Osteocyte (in vitro differentiated cells): Measurements from ENCODE around the gene BPIFB4. TPM values are rescaled to one million over a fixed set of nuclear protein-coding genes. Genes with fewer than 3 reads are reported as not detected.
"Not testable (repeated sequence)": the region's sequence is repeated elsewhere in the genome, so short reads cannot be mapped to it uniquely, and the experiment has no call there.

Experiments used
- DNase-seq: peaks from one replicate; pipeline ENCODE4 v3.0.0; 2021; ENCODE audit warnings: mixed read lengths; ENCODE audit not compliant: unreplicated experiment; ENCODE audit errors: extremely low spot score
- H3K27ac Mint-ChIP-seq: one replicate; pipeline ENCODE4 v1.8.0; 2021; ENCODE audit warnings: mild to moderate bottlenecking, mixed read lengths; ENCODE audit not compliant: unreplicated experiment
- H3K27me3 Mint-ChIP-seq: one replicate; pipeline ENCODE4 v1.8.0; 2021; ENCODE audit warnings: mixed read lengths; ENCODE audit not compliant: unreplicated experiment
- H3K36me3 Mint-ChIP-seq: one replicate; pipeline ENCODE4 v1.8.0; 2021; ENCODE audit warnings: mixed read lengths; ENCODE audit not compliant: unreplicated experiment
- H3K4me1 Mint-ChIP-seq: one replicate; pipeline ENCODE4 v1.8.0; 2021; ENCODE audit warnings: mixed read lengths; ENCODE audit not compliant: unreplicated experiment
- H3K4me3 Mint-ChIP-seq: one replicate; pipeline ENCODE4 v1.8.0; 2021; ENCODE audit warnings: mild to moderate bottlenecking, moderate library complexity, mixed read lengths; ENCODE audit not compliant: unreplicated experiment
- H3K9me3 Mint-ChIP-seq: one replicate; pipeline ENCODE4 v1.8.0; 2021; ENCODE audit warnings: mixed read lengths; ENCODE audit not compliant: unreplicated experiment
- total RNA-seq: library from RNA; stranded (reverse); gene quantifications from 2 replicates; pipeline ENCODE4 v1.2.1, GENCODE V29; 2021
- TF ChIP-seq, protein P1 (sequence below): fragments of 200-600 bp; sonication (generic); IDR thresholded peaks from 2 replicates; pipeline ENCODE4 v1.5.0; 2021; ENCODE audit warnings: antibody characterized with exemption, mild to moderate bottlenecking, moderate library complexity

The BPIFB4 gene
- total RNA-seq, 1 donor from 2014 or later = not detected

DNA sequence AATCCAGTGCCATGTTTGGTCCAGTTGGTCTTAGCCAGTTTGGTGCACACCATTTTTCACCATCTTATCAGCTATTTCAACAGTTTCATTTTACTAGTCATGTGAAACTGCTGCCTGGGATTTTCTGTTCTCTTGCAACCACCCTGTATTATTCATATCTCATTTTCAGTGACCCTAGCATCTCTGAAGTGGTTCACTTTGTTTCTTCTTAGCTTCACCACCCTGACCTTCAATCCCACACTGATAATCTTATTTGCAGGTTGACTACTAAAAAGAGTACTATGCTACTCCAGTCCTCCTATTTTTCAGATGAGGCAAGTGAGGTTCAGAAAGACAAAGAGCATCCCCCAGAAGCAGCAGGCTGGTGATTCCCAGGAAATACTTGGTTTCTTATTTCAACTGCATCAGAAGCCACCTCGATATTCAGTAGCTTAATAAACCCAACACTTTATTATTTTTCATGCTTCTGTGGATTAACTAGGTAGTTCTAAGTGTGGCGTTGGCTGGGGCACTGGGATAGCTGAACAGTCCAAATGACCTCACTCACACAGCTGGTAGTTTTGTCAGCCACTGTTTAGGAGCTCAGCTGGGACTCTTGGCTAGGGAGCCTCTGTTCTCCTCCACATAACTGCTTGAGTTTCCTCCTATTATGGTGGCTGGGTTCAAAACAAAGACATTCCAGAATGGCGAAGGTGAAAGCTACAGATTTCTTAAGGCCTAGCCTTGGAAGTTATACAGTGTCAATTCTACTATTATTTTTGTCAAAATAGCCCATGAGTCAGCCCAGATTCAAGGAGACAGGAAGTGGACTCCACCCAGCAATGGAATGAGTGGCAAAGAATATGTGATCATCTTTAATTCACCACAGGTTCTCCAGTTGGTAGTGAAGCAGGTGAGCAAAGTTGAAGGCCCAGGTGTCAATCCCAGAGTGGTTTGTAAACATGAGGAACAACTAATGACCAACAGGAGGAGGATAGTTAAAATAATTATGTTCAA is 40.6 kb downstream of the BPIFB4 start:
- TF ChIP-seq, protein P1, sequence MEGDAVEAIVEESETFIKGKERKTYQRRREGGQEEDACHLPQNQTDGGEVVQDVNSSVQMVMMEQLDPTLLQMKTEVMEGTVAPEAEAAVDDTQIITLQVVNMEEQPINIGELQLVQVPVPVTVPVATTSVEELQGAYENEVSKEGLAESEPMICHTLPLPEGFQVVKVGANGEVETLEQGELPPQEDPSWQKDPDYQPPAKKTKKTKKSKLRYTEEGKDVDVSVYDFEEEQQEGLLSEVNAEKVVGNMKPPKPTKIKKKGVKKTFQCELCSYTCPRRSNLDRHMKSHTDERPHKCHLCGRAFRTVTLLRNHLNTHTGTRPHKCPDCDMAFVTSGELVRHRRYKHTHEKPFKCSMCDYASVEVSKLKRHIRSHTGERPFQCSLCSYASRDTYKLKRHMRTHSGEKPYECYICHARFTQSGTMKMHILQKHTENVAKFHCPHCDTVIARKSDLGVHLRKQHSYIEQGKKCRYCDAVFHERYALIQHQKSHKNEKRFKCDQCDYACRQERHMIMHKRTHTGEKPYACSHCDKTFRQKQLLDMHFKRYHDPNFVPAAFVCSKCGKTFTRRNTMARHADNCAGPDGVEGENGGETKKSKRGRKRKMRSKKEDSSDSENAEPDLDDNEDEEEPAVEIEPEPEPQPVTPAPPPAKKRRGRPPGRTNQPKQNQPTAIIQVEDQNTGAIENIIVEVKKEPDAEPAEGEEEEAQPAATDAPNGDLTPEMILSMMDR = no peak
- no peaks in the 10 kb centered on the region for H3K4me1 Mint-ChIP-seq
- no peak overlapping the region for H3K27ac Mint-ChIP-seq
- DNase-seq = no peak
- H3K9me3 Mint-ChIP-seq = no peaks in the 10 kb centered on the region
- H3K4me3 Mint-ChIP-seq = no peak overlapping the region
- no peaks in the 10 kb centered on the region for H3K36me3 Mint-ChIP-seq
- H3K27me3 Mint-ChIP-seq = no peaks in the 10 kb centered on the region

DNA sequence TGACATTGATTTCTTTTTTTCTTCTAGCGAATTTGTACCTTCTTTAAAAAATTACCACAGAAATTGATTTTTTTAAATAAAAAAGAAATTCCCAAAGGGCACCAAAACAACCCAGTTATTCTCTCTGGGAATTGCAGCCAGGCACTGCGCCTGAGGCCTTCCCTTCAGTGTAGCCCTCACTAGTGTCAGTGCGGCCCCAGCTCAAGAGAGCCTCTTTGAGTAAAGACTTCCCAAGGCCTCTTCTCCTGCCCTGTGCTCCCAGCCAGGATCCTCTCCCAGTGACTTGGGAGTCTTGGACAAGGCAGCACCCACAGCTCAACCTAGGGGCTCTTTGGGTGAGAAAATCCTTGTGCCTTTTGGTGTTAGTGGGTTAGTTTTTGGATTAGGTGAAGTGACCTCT is 41.5 kb downstream of the BPIFB4 start:
- no peak overlapping the region for H3K27ac Mint-ChIP-seq

DNA sequence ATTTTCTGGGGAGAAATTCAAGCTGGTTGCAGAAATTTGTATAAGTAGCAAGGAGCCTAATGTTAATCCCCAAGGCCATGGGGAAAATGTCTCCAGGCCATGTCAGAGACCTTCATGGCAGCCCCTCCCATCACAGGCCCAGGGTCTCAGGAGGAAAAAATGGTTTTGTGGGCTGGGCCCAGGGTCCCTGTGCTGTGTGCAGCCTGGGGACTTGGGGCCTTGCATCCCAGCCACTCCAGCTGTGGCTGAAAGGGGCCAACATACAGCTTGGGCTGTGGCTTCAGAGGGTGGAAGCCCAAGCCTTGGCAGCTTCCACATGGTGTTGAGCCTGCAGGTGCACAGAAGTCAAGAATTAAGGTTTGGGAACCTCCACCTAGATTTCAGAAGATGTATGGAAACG is 42.9 kb downstream of the BPIFB4 start:
- not testable (repeated sequence) for H3K27ac Mint-ChIP-seq, H3K4me1 Mint-ChIP-seq, H3K36me3 Mint-ChIP-seq, DNase-seq, H3K27me3 Mint-ChIP-seq, H3K4me3 Mint-ChIP-seq, H3K9me3 Mint-ChIP-seq

More for the DNA sequence above, 41.5 kb downstream of the BPIFB4 start:
- TF ChIP-seq, protein P1 = no peak
- no peak for DNase-seq
- H3K4me1 Mint-ChIP-seq = no peaks in the 10 kb centered on the region
- no peaks in the 10 kb centered on the region for H3K9me3 Mint-ChIP-seq
- H3K4me3 Mint-ChIP-seq = no peak overlapping the region
- no peaks in the 10 kb centered on the region for H3K27me3 Mint-ChIP-seq
- no peaks in the 10 kb centered on the region for H3K36me3 Mint-ChIP-seq

DNA sequence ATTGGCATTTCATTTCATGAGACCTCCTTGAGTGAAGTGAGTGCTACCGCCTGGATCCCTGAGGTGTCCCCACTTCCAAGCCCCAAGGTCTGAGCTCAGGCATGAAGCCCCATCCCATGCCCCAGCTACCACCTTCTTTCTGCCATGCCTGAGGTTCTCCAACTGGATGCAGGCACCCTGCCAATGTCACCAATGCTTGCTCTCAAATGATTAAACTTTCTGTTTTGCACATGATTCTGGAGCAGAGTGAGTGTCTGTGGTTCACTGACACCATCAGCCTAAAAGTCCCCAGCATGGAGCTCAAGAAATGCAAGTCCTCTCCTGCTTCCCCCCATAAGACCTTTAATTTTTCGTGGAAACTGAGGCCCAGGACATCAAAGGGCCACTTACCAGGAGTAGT is 44.8 kb downstream of the BPIFB4 start:
- Mint-ChIP-seq H3K36me3 (no peaks in the 10 kb centered on the region), H3K27ac (no peak overlapping the region), H3K4me1 (no peaks in the 10 kb centered on the region), H3K4me3 (no peak overlapping the region), H3K27me3 (peaks cover 8% of the 10 kb centered on the region), H3K9me3 (no peaks in the 10 kb centered on the region)
- DNase-seq = no peak
- TF ChIP-seq, protein P1 = no peak

DNA sequence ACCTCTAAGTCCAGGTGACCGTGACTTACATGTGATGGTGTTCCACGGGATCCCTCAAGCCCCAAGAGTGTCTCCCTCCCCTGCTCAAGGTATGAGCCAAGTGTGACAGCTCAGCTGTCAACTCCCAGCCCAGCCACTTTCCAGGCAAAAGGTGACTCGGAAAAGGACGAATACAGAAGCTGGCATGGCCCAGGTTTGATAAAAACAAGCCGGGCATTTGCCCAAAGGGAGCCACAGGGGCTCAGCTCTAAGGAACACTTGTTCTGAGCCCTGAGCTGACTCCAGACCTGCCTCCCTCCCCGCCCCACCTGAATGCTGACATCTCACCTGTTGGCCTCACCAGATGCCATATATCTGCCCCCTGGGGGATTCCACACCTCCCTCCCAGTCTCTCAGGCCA is 45.6 kb downstream of the BPIFB4 start:
- Mint-ChIP-seq H3K27ac (no peak overlapping the region), H3K9me3 (no peaks in the 10 kb centered on the region), H3K4me1 (no peaks in the 10 kb centered on the region), H3K27me3 (peaks cover 12% of the 10 kb centered on the region), H3K4me3 (no peak overlapping the region), H3K36me3 (no peaks in the 10 kb centered on the region)
- TF ChIP-seq, protein P1 = no peak
- no peak for DNase-seq
